ENCODE measurements around the gene CSH1.
A peak's percentile ranks its signal among the peaks of the same experiment; 100 is the strongest.
"Not testable (repeated sequence)": the region's sequence is repeated elsewhere in the genome, so short reads cannot be mapped to it uniquely, and the experiment has no call there.

The CSH1 gene

DNA sequence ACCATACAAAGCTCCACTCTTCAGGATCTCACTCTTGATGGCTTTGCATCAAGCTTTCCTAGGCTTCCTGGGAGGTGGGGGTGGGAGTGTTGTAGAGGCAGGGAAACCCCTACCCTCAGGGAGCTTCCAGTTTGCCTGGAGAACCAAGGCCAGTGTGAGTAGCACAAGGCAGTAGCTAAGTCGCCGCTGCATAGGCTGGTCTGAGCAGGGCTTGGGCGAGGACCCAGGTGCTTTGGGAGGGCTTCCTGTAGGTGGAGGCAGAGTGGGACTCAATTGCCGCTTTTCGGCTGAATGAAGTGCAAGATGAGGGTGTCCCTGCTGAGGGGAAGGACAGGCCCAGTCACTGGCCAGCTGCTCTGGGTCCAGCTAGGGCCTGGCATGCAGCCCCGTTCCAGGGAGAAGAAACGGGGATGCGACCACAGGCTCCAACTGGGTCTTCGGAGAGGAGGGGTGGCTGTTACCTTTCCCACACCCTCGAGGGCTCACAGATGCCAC is 31.8 kb upstream of the CSH1 start:
- DNase-seq: no peak

DNA sequence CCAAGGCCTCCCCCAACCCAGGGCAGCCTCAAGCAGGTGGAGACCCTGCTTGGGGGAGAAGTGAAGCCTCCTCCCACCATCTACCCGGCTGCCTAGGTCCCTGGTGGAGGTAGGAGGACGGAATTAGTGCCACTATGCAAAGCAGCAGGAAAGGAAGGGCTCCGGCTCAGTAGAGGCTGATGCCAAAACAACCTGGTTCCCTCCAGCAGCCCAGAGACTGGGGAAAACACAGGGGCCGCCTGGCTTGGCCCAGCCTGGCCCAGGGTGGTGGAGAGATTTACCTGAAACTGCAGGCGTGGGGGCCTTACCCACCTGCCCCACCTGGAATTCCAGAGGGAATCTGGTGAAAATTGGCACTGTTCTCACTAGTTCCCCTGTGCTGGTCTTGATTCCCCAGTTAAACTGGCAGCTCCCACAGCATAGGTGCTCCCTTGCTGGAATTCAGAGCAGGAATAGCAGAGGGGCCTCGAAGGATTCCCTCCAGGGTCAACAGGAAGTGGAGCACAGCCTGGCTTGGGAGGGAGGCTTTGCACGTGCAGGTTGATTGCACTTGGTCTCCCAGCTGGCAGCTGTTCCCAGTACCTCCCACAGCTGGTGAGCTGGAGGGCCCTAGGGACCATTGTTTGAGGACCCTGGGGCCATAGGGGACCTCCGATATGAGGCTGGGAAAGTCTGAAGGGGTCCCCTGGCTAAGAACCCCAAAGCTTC is 31.2 kb upstream of the CSH1 start:
- DNase-seq: no peak

DNA sequence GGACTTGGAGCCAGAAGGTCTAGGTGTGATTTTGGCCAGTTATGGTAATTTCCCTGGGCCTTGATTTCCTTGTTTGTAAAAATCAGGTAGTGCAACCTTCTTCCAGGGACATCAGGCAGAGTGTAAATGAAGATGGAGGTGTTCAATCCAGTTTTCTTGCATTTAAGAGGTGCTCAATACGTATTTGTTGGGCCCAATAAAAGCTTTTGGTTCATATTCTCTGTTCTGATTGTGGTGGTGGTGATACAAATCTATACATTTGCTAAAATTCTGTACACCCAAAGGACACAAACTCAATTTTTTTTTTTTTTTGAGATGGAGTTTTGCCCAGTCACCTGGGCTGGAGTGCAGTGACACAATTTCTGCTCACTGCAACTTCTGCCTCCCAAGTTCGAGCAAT is 29.8 kb upstream of the CSH1 start:
- no peak for DNase-seq

DNA sequence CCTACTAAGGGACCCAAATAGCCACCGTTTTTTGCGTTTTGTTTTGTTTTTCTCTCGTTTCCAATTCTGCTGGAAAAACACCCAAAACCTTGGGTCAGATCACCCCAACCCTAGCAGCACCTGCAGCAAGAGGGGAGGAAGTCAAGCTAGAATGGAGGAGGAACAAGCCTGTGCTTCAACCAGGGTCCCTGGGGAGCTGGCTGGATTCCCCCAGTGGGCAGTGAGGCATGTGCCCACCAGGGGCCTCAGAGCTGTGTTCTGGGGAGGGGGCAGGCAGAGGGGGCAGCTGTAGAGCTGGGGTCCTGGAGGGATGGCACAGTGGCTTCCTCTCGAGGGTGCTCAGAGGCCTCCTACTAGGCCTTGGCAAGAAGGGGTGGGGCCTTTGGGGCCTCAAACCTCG is 29.2 kb upstream of the CSH1 start:
- no peak for DNase-seq

DNA sequence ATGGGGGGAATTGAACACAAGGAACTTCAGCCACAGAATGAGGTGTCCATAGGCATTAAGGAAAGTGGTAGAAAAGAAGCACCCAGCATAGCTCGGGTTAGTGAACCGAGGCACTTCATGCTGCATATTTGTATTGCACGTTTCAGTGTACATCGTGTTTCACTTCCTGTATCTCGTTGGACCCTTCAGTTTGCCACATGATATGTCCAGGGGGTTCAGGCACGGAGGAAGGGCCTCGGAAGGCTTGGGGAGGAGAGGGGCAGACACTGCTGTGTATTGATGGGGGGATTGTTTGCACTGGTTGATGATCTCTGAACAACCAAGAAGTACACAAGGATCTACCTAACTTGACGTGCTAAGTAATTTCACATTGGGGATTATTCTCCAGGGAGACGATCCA is 26.0 kb upstream of the CSH1 start:
- DNase-seq: not testable (repeated sequence)

DNA sequence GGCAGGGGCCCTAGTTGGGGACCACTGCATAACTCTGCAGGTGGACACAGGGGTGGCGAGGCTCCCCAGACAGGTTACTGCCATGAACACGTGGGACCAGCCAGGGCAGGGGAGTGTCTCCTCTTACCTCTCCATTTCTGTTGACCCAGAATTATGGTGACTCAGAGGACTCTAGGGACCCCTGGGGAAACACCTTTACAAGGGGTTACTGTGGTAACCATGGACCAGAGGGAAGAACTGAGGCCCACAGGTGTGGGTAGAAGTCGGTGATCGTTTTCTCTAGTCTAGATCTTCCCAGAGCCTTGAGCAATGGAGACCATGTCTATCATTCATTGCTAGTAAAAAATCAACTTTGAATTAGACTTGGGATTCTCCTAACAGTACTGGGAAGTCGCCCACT is 24.4 kb upstream of the CSH1 start:
- not testable (repeated sequence) for DNase-seq

DNA sequence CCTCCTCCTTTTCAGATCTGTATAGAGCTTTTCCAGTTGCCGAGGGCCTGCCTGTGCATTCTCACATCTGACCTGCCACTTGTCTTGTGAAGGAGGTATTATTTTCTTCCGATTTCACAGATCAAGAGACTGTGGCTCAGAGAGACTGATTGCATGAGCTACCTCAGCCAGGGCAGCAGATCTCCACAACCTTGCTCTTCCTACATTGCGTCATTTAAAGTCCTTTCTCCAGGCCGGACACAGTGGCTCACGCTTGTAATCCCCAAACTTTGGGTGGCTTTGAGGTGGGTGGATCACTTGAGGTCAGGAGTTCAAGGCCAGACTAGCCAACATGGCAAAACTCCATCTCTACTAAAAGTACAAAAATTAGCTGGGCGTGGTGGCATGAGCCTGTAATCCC is 23.7 kb upstream of the CSH1 start:
- not testable (repeated sequence) for DNase-seq

DNA sequence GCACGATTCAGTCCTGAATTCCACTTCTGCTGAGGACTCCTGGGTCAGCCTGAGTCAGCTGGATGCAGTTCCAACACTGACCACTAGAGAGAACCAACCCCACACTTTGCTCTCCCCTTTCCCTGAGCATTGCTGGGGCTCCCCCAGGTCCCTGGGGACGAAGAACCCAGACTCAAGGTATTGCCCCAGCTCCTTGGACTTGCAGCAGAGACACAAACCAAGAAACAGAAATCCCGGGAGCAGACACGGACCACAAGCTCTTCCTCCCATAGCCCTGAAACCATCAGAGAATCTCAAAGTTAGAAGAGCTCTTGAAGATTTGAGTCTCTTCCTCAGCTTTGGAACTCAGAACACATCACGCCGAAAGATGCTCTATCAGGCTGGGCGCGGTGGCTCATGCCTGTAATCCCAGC is 22.9 kb upstream of the CSH1 start:
- DNase-seq: peak; percentile 71 to 79

DNA sequence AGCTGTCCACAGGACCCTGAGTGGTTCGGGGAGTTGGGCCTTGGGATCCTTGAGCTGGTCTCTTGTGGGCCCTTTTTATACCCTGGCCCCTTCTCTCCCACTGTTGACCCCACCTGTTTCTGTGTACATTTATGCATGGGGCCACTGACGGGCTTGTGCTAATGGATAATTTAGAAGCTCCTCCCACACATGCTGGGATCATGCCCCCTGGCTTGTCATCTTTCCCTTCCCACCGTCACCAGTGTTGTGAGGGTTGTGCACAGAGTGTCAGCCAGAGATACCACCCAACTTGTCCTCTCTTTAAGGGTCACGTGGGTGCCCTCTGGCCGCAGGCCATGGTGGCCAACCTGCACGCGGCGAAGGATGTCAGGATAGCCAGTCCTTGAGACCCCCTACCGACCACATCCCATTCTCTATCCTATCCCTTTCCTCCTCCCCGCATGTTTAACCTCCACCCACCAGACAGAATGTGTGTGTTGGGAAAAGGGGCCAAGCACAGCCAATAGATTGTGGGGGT is 22.5 kb upstream of the CSH1 start, which contains the start of gene GH1:
Gene GH1, minus strand, starts transcription at position 51 of the 517 bp plus-strand sequence. CDS start 63 bp downstream, outside the sequence.
- DNase-seq: not testable (repeated sequence)

DNA sequence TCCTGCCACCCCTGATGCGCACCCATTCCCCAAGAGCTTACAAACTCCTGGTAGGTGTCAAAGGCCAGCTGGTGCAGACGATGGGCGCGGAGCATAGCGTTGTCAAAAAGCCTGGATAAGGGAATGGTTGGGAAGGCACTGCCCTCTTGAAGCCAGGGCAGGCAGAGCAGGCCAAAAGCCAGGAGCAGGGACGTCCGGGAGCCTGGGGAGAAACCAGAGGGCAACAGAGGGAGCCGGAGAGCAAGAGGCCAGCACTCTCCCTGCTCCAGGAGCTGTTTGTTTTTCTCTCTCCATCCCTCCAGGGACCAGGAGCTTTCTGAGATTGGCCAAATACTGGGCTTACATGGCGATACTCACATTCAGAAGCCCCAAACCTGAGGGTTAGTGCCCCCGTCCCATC is 21.9 kb upstream of the CSH1 start:
- DNase-seq: no peak

DNA sequence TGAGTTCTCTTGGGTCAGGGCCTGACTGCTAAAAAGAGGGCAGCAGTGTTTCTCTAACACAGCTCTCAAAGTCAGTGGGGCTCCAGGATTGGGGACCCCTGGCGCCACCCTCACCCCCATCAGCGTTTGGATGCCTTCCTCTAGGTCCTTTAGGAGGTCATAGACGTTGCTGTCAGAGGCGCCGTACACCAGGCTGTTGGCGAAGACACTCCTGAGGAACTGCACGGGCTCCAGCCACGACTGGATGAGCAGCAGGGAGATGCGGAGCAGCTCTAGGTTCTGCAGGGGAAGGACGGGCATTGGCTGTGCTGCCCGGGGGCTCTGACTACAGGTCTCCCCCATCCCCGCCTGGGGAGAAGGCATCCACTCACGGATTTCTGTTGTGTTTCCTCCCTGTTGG is 21.3 kb upstream of the CSH1 start:
- no peak for DNase-seq

DNA sequence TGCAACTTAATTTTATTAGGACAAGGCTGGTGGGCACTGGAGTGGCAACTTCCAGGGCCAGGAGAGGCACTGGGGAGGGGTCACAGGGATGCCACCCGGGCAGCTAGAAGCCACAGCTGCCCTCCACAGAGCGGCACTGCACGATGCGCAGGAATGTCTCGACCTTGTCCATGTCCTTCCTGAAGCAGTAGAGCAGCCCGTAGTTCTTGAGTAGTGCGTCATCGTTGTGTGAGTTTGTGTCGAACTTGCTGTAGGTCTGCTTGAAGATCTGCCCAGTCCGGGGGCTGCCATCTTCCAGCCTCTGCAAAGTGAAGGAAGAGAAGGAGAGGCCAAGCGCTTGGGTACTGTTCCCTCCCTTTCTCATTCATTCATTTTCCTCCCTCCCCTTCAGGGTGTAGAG is 20.8 kb upstream of the CSH1 start:
- DNase-seq: not testable (repeated sequence)

DNA sequence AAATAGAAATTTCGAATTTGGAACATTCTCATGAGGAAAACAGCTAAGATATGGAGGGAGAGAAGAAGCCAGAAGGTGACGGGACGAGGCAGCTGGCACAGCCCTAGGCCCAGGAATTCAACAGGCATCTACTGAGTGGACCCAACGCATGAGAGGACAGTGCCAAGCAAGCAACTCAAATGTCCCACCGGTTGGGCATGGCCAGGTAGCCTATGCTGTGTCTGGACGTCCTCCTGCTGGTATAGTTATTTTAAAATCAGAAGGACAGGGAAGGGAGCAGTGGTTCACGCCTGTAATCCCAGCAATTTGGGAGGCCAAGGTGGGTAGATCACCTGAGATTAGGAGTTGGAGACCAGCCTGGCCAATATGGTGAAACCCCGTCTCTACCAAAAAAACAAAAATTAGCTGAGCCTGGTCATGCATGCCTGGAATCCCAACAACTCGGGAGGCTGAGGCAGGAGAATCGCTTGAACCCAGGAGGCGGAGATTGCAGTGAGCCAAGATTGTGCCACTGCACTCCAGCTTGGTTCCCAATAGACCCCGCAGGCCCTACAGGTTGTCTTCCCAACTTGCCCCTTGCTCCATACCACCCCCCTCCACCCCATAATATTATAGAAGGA is 20.3 kb upstream of the CSH1 start:
- DNase-seq: no peak

DNA sequence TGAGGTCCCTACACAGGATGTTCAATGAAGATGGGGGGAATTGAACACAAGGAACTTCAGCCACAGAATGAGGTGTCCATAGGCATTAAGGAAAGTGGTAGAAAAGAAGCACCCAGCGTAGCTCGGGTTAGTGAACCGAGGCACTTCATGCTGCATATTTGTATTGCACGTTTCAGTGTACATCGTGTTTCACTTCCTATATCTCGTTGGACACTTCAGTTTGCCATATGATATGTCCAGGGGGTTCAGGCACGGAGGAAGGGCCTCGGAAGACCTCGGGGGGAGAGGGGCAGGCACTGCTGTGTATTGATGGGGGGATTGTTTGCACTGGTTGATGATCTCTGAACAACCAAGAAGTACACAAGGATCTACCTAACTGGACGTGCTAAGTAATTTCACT is 19.4 kb upstream of the CSH1 start:
- DNase-seq: not testable (repeated sequence)

DNA sequence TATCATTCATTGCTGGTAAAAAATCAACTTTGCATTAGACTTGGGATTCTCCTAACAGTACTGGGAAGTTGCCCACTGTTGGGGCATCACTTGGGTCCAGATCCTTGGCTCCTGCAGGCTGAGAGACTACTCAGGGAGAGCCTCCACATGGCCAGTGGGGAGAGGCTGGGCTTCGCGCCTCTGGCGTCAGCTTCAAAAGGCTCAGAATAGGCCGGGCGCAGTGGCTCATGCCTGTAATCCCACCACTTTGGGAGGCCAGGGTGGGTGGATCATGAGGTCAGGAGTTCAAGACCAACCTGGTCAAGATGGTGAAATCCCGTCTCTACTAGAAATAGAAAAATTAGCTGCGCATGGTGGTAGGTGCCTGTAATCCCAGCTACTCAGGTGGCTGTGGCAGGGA is 18.1 kb upstream of the CSH1 start:
- no peak for DNase-seq

DNA sequence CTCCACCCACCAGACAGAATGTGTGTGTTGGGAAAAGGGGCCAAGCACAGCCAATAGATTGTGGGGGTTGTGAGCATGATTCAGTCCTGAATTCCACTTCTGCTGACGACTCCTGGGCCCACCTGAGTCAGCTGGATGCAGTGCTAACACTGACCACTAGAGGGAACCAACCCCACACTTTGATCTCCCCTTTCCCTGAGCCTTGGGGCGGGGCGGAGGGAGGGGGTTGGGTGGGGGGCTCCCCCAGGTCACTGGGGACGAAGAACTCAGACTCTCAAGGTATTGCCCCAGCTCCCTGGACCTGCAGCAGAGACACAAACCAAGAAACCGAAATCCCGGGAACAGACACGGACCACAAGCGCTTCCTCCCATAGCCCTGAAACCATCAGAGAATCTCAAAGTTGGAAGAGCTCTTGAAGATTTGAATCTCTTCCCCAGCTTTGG is 15.3 kb upstream of the CSH1 start:
- peak; percentile 73 to 77 for DNase-seq

DNA sequence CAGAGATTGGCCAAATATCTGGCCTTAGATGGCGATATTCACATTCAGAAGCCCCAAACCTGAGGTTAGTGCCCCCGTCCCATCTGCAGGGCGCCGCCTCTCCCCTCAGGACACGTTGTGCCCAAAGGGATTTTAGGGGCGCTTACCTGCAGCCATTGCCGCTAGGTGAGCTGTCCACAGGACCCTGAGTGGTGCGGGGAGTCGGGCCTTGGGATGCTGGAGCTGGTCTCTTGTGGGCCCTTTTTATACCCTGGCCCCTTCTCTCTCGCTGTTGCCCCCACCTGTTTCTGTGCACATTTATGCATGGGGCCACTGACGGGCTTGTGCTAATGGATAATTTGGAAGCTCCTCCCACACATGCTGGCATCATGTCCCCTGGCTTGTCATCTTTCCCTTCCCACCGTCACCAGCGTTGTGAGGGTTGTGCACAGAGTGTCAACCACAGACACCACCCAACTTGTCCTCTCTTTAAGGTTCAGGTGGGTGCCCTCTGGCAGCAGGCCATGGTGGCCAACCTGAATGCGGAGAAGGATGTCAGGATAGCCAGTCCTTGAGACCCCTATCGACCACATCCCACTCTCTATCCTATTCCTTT is 14.8 kb upstream of the CSH1 start, which contains the start of gene CSHL1:
Gene CSHL1, minus strand, starts transcription at position 218 of the 595 bp plus-strand sequence. Its CDS starts 62 bp downstream, at position 156.
- DNase-seq: no peak

DNA sequence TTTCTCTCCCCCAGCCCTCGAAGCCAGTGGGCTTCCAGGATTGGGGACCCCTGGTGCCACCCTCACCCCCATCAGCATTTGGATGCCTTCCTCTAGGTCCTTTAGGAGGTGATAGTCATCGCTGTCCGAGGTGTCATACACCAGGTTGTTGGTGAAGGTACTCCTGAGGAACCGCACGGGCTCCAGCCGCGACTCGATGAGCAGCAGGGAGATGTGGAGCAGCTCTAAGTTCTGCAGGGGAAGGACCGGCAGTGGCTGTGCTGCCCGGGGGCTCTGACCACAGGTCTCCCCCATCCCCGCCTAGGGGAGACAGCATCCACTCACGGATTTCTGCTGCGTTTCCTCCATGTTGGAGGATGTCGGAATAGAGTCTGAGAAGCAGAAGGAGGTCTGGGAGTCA is 13.7 kb upstream of the CSH1 start:
- DNase-seq: no peak

DNA sequence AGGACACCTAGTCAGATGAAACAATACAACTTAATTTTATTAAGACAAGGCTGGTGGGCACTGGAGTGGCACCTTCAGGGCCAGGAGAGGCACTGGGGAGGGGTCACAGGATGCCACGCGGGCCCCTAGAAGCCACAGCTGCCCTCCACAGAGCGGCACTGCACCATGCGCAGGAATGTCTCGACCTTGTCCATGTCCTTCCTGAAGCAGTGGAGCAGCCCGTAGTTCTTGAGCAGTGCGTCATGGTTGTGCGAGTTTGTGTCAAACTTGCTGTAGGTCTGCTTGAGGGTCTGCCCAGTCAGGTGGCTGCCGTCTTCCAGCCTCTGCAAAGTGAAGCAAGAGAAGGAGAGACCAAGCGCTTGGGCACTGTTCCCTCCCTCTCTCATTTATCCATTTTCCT is 13.2 kb upstream of the CSH1 start:
- not testable (repeated sequence) for DNase-seq

DNA sequence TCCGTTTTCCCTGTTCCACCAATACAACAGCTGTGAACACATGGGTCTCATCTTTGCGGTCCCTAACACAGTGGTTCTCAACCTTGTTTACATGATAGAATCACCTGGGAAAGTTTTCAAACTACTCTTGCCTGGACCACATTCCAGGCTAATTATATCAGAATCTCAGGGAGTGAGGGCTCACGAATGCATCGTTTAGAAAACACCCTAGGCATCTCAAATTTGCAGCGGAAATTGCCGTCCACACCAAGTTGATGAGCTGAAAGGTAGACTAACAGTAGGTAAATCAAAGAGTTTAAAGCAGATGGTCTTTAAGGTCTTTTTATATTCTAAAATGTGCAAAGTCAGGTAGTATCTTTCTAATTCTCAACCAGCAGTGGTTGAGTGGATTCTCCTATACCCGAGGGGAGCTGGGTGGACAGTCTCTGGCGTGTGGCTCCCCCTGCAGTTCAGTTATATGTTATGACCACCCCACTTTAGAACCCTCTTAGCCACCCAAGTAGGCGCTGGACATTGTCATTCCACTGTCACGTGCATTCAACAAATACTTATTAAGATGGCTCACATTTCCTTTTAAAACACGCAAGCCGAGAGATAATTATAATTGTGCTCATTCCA is 10.9 kb upstream of the CSH1 start:
- DNase-seq: peak in 1 of 2 donors; percentile 32

DNA sequence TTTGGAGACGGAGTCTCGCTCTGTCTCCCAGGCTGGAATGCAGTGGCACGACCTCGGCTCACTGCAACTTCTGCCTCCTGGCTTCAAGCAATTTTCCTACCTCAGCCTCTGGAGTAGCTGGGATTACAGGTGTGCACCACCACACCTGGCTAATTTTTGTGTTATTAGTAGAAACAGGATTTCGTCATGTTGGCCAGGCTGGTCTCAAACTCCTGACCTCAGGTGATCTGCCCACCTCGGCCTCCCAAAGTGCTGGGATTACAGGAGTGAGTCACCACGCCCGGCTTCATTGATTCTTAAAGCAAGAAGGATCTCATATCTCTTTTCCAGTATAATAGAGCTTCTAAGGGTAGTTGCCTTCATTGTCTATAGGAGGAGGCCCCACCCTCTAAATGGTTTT is 8.4 kb upstream of the CSH1 start:
- not testable (repeated sequence) for DNase-seq

DNA sequence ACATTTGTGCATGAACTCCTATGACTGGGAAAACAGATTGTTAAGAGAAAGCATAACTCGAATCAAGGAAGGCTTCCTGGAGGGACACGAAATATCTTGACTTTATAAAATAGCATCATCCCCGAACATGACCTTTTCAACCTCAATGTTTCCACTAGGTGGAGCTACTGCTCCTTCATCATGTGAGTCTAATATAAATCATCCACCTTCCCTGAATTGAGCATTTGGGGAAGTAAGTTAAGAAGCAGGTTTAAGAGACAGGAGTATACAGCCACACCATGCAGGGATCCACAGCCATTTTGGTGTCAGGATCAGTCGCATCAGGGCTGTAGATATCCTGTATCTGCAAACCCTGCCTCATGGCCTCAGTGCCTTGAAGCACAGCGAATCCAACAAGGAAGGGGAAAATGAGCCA is 7.4 kb upstream of the CSH1 start:
- DNase-seq: not testable (repeated sequence)

DNA sequence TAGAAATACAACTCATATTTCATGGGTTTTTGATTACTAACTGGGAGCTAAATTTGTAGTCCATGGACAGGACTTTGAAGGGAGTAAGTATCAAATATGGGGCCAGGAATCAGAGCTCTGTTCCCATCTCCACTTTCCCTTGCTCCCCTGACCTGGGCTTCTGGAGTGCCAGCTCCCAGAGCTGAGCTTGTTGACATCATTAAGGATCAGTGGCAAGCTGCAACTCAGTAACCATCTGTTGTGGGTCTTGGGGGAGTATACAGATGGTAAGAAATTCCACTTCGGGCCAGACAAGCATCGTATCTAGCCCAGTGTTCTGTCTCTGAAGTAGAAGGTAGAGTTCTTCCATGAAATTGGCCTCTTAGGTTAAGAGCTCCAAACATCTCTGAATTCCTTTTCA is 5.6 kb upstream of the CSH1 start:
- DNase-seq: not testable (repeated sequence)

Measured in stimulated activated CD4-positive, alpha-beta T cell treated with anti-CD3 and anti-CD28 coated beads, Interleukin-2, amount 100 ng/mL, for 24 hours (primary cell).